GM21390 (cell line): ENCODE measurements around the gene CUL3.
A peak's percentile ranks its signal among the peaks of the same experiment; 100 is the strongest.
"Not testable (repeated sequence)": the region's sequence is repeated elsewhere in the genome, so short reads cannot be mapped to it uniquely, and the experiment has no call there.

Experiments
- ATAC-seq: cut with Tn5 transposase; IDR thresholded peaks from one replicate; pipeline ENCODE4 v1.9.1; 2021; ENCODE audit not compliant: unreplicated experiment

The CUL3 gene

GRCh38 chr2:224545884-224546644, 39.1 kb downstream of the CUL3 start:
- ATAC-seq = peak; percentile 54

DNA sequence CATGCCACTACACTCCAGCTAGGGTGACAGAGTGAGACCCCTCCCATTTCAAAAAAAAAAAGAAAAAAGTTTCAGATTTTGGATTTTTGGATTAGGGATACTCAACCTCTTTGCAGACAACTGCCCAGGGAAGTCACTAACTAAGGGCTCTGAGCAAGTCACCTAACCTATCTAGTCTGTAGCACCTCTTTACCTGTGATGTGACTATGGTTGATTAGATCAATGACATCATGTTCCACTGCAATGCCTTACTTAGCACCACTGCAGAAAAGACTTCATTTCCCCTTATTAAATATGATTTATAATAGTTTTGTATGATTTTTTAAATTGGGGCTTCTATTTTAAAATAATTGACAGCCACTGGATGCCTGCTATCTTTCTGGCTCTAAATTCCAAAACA, 41.2 kb downstream of the CUL3 start:
- ATAC-seq = no peak

- no peak for ATAC-seq
These were observed 46.5 kb downstream of the CUL3 start for GRCh38 chr2:224538561-224539138.

DNA sequence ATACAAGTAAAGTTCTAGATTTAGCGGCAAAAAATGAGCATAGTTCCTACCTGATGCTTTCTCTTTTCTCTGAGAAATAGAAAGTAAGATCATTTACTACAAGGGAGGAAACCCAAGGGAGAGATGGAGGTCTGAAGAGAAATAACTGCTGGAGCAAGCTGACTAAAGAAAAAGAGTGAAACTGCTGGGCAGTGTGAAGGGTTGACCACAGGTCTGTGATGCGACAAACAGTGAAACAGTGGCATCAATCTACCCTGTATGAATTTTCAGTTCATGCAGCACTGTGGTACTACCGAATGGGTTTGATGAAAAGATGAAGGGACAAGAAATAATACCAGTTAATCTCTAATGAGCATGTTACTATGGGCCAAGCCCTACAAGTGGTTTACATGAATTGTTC, 52.2 kb downstream of the CUL3 start:
- peak; percentile 53 for ATAC-seq

- no peak for ATAC-seq
These were observed 52.7 kb downstream of the CUL3 start for GRCh38 chr2:224532441-224532840.

DNA sequence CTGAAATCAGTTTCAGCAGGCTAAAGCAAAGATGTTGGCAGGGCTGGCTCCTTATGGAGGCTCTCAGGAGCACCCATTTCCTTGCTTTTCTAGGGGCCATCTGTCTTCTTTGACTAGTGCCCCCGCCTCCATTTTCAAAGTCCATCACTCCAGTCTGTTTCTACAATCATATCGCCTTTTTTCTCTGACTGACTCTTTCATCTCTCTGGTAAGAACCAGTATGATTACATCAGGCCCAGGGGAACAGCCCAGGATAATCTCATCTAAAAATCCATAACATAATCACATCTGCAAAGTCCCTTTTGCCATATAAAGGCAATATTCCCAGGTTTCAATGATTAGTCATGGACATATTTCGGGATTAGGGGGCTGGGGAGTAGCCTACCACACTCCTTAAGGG, 57.0 kb downstream of the CUL3 start:
- no peak for ATAC-seq

DNA sequence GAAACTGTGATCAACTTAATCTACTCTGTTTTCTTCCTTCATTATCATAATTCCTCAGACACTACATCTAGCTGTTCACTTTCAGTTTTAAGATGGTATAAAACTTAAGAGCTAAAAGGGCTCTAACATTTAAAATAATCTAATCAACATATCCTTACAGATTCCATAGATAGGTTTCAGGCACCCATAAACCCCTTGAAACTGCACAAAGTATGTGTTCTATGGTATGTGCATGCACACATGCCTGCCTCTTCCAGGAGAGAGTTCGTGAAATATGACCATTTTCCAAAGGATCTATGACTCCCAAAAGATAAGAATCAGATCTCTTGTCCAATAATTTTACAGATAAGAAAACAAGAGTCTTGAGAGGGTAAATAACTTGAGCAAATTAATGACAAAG, 59.4 kb downstream of the CUL3 start:
- no peak for ATAC-seq

DNA sequence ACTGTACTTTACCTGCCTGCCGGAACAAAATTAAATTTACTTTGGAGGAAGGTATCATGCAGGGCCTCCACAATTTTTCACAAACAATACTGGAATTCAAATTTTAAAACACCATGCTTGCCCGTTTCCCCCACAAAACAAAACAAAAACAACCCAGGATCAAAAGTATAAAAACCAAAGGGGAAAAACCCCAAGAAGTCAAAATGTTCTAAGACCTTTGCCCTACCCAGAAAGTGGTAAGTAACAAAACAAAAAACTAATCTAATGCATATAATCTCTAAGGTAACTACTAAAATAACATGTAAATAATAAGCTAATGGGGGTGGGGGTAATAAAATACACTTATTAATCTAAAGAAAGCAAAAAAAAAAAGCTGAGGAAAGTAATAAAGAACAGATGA, 60.5 kb downstream of the CUL3 start:
- ATAC-seq = no peak

- ATAC-seq = no peak
These were observed 61.3 kb downstream of the CUL3 start for GRCh38 chr2:224523626-224524577.

DNA sequence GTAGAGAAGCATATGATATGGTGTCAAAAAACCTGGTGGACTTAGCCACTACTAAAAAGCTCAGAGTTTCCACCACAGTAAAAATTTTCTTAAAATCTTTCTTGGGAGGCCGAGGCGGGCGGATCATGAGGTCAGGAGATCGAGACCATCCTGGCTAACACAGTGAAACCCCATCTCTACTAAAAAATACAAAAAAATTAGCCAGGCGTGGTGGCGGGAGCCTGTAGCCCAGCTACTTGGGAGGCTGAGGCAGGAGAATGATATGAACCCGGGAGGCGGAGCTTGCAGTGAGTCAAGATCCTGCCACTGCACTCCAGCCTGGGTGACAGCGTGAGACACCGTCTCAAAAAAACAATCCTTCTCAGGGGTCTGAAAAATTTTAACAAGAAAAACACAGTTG, 62.7 kb downstream of the CUL3 start:
- not testable (repeated sequence) for ATAC-seq

DNA sequence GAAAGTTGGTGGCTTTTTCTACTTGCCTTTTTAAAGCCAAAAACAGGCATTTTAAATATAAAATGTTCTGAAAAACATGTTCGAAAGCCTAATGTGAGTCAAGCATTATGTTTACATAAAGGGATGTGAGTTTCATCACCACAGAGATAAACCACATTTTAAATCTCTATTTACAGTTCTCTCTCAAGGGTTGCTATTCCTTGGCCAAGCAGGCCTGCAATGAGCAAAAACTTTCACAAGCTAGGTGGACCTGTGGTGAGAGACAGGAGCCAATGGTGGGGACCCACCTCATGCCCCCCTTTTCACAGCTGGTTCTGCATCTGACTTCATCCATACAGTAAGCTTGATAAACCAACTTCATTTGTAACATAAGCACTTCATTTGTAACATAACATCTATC, 65.1 kb downstream of the CUL3 start:
- peak; percentile 66 for ATAC-seq

DNA sequence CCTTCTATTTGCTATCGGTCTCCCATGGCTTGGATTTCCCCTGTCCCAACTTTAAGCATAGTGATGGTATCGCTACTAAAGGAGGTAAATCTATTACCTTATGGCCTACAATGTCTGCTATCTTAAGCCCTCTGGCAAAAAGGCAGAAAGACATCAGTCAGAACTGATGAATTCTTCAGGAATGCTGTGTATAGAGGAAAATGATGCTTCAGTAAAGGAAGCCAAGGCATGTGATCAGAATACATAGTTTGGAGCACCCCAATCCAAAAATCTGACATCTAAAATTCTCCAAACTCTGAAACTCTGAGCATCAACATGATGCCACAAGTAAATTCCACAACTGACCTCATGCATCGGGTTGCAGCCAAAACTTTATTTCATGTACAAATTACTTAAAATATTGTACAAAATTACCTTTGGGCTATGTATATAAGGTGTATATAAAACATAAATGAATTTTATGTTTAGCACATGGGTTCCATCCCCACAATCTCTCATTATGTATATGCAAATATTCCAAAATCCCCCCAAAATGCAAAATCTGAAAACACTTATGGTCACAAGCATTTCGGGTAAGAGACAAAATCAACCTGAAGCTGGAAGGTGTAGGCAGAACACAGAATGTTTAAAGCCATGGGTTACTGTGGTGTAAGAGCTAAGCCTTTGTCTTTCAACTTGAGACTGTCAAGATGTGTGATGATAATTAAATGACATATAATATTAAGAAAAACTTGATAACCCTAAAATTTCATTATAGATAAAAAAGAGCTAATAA, 66.2 kb downstream of the CUL3 start:
- no peak for ATAC-seq

DNA sequence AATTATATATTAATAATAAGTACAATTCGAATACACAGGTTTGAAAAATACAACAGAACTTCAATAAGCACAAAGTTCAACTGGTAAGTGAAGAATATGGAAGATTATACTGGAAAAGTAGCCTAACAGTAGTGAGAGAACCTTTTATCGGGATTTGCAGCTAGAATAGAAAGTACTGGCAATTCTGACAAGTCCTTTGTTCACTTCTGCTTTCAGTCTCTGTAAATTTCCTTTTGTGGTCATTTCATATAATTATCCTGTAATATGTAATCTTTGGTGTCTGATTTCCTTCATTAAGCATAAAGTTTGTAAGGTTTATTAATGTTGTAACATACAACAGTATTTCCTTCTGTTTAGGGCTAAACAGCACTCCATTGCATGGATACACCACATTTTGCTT, 67.2 kb downstream of the CUL3 start:
- no peak for ATAC-seq

DNA sequence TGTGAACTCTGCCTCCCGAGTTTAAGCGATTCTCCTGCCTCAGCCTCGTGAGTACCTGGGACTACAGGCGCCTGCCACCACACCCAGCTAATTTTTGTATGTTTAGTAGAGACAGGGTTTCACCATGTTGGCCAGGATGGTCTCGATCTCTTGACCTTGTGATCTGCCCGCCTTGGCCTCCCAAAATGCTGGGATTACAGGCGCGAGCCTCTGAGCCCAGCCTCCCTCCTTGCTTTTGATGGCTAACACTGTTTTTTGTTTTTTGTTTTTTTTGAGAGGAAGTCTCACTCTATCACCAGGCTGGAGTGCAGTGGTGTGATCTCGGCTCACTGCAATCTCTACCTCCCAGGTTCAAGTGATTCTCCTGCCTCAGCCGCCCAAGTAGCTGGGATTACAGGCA, 68.8 kb downstream of the CUL3 start:
- ATAC-seq = not testable (repeated sequence)

GRCh38 chr2:224513991-224514390, 71.2 kb downstream of the CUL3 start:
- ATAC-seq = no peak

- no peak for ATAC-seq
These were observed 77.4 kb downstream of the CUL3 start for GRCh38 chr2:224507789-224508188.

DNA sequence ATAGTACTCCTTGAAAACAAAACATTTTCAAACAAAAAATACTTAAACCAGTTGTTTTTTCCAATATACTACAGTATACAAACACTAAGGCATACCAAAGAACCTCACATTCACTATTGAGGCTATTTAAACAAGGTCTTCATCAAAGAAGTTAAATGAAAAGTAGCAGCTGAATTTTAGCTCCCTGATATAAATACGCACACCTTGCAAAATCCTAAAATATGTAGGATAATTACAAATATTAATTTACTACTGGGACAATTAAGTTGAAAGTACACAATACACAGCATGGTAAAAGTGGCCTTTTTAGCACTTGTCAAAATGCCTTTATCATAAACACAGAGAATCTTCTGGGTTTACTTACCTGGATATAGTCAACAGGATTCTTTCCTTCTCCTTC, 78.7 kb downstream of the CUL3 start:
- no peak for ATAC-seq

DNA sequence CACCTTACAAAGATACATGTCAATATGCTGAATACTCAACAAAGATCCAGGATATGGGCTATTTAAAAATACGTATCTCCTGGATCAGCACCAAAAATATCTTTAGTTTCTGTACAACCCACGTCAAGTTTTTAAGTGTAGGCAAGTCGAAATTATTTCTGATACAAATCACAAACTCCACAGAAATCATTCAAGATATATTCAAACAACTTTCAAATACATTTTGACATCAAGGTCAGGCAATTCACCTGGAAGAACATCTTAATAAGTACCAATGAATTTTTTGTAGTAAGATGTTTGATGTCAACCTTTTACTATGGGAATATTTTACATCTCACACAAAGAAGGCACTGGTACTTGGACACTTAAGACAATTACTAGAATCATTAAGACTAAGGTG, 86.2 kb downstream of the CUL3 start:
- ATAC-seq = no peak

DNA sequence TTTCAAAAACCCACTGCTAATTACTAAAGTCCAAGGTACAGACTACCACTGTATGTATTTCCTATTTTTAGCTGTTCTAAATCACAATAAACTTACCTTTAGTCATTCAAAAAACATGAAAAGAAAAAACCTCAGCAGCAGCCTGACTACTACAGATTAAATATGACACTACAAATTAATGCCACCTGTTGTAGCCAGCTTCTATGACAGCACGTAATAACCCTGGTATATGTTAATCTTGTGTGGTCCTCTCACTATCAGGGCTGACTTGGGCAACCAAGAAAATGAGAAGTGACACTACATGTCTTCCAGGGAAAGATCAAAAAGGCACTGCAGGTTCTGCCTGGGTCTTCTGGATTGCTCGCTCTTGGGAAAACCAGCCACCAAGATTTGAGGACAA, 92.6 kb downstream of the CUL3 start:
- no peak for ATAC-seq

DNA sequence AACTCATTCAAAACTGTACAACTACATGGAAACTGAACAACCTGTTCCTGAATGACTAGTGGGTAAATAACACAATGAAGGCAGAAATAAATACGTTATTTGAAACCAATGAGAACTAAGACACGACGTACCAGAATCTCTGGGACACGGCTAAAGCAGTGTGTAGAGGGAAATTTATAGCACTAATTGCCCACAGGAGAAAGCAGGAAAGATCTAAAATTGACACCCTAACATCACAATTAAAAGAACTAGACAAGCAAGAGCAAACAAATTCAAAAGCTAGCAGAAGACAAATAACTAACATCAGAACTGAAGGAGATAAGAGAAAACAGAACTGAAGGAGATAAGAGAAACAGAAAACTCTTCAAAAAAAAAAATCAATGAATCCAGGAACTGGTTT, 97.2 kb downstream of the CUL3 start:
- ATAC-seq = not testable (repeated sequence)
